Calu3 (cell line): ENCODE results near the gene SPAG7. TPM values are rescaled to one million over a fixed set of nuclear protein-coding genes. Genes with fewer than 3 reads are reported as not detected.

ENCODE experiments used
- Bru-seq: library from RNA; stranded (reverse); fragments of 400-500 nt; gene quantifications from one replicate; lab custom pipeline; 2021; lab: Mats Ljungman, UMichigan
- BruChase-seq, 2 experiments: library from RNA; stranded (reverse); fragments of 400-500 nt; gene quantifications; one replicate each; lab custom pipeline; 2021; lab: Mats Ljungman, UMichigan
- BruUV-seq: library from RNA; stranded (reverse); fragments of 400-500 nt; replicated peaks from 2 replicates; lab custom pipeline; 2021; lab: Mats Ljungman, UMichigan
- CTCF ChIA-PET: fragments of 300-600 bp; sonication (Branson Sonifier 250); formaldehyde crosslinking; loops from one replicate; lab custom pipeline; 2022; ENCODE audit warnings: antibody characterized with exemption; lab: Charles Lee
- DNase-seq: peaks from one replicate; pipeline ENCODE4 v3.0.0; 2022
- H3K27ac Mint-ChIP-seq: one replicate; pipeline ENCODE4 v1.8.0; 2022; ENCODE audit warnings: mixed read lengths; ENCODE audit not compliant: unreplicated experiment
- H3K27me3 Mint-ChIP-seq: one replicate; pipeline ENCODE4 v1.8.0; 2022; ENCODE audit warnings: mixed read lengths; ENCODE audit not compliant: unreplicated experiment
- H3K36me3 Mint-ChIP-seq: one replicate; pipeline ENCODE4 v1.8.0; 2022; ENCODE audit warnings: mild to moderate bottlenecking, moderate library complexity, mixed read lengths; ENCODE audit not compliant: insufficient read depth, unreplicated experiment
- H3K4me1 Mint-ChIP-seq: one replicate; pipeline ENCODE4 v1.8.0; 2022; ENCODE audit warnings: mild to moderate bottlenecking, low read depth, mixed read lengths; ENCODE audit not compliant: unreplicated experiment
- H3K4me3 Mint-ChIP-seq: one replicate; pipeline ENCODE4 v1.8.0; 2022; ENCODE audit warnings: mild to moderate bottlenecking, low read depth, moderate library complexity, mixed read lengths; ENCODE audit not compliant: unreplicated experiment
- H3K9me3 Mint-ChIP-seq: one replicate; pipeline ENCODE4 v1.8.0; 2022; ENCODE audit warnings: low read depth, mixed read lengths; ENCODE audit not compliant: unreplicated experiment
- CTCF ChIP-seq: fragments of 200-600 bp; IDR thresholded peaks from one replicate; pipeline ENCODE4 v1.8.0; 2022; ENCODE audit warnings: antibody characterized with exemption; ENCODE audit not compliant: unreplicated experiment
- intact Hi-C: fragments of 100-400 bp; cut with micrococcal nuclease; formaldehyde crosslinking; loops from one replicate; pipeline ENCODE4 v1.10.0; 2022; ENCODE audit not compliant: unreplicated experiment
- long read RNA-seq: library from polyadenylated mRNA; stranded (forward); transcript quantifications from one replicate; pipeline ENCODE4 v2.0.0, GENCODE V29; 2022
- total RNA-seq: library from RNA; stranded (reverse); gene quantifications from 2 replicates; pipeline ENCODE4 v1.2.3, GENCODE V29; 2022

The SPAG7 gene
- 34.3 and 34.9 TPM in 2 replicates for total RNA-seq
- percentile 61 among the genes with signal in this experiment for Bru-seq, nascent RNA
- BruChase-seq, experiment 1, labeled RNA remaining after a 6-hour chase, result percentile 72 among the genes with signal in this experiment
- percentile 61 among the genes with signal in this experiment for BruChase-seq, experiment 2, labeled RNA remaining after a 2-hour chase
- long read RNA-seq, transcript SPAG7-201 (7 exons, 1,058 nt), result major isoform, 63 of 75 reads
- long read RNA-seq, partial matches to known transcripts, result 1 of 75 reads
- long read RNA-seq, other reads (novel, unspliced or antisense), result 10 of 75 reads

- Mint-ChIP-seq H3K36me3 (peaks cover 20% of the 10 kb centered on the region), H3K4me3 (no peak within 1 kb of the TSS), H3K9me3 (no peaks in the 10 kb centered on the region), H3K27ac (no peak within 1 kb of the TSS), H3K27me3 (no peaks in the 10 kb centered on the region), H3K4me1 (no peaks in the 10 kb centered on the region)
- intact Hi-C loops, result no loop called here
- CTCF ChIA-PET, result interaction anchor here (0.8 to 2.5 kb wide), 9 partner anchors 13 to 295 kb away, joined by 3 to 11 read pairs (median 4); partner anchors contain the start of genes CAMTA2, RNF167, SLC25A11 and ZNF594
- TSS peak; percentile 78 for BruUV-seq
- TF ChIP-seq CTCF, result no peak
- DNase-seq, result peak; percentile 91
Measured at GRCh38 chr17:4967539-4968485, at the start of gene SPAG7. Gene SPAG7 (minus strand): TSS chr17:4967817. CDS start chr17:4967804, 13 bp downstream.

GRCh38 chr17:5014357-5014756, 46.7 kb upstream of the SPAG7 start:
- Mint-ChIP-seq H3K27me3 (no peaks in the 10 kb centered on the region), H3K4me3 (no peak overlapping the region), H3K9me3 (no peaks in the 10 kb centered on the region), H3K36me3 (peaks cover 17% of the 10 kb centered on the region), H3K27ac (no peak overlapping the region), H3K4me1 (no peaks in the 10 kb centered on the region)
- no peak for DNase-seq
- intact Hi-C loops, result no loop called here
- CTCF ChIA-PET, result no interaction called here
- BruUV-seq, result no TSS peak
- no peak for TF ChIP-seq CTCF

GRCh38 chr17:5011928-5012327, 44.3 kb upstream of the SPAG7 start:
- no peaks in the 10 kb centered on the region for H3K4me1 Mint-ChIP-seq
- CTCF ChIA-PET, result no interaction called here
- intact Hi-C loops, result no loop called here

More at GRCh38 chr17:5011928-5012327, 44.3 kb upstream of the SPAG7 start:
- H3K36me3 Mint-ChIP-seq, result peaks cover 15% of the 10 kb centered on the region
- H3K9me3 Mint-ChIP-seq, result no peaks in the 10 kb centered on the region
- BruUV-seq, result no TSS peak
- H3K27ac Mint-ChIP-seq, result no peak overlapping the region
- H3K4me3 Mint-ChIP-seq, result no peak overlapping the region
- TF ChIP-seq CTCF, result no peak
- no peak for DNase-seq
- H3K27me3 Mint-ChIP-seq, result no peaks in the 10 kb centered on the region
